ENCODE measurements around the gene ANKRD13A. TPM values are rescaled to one million over a fixed set of nuclear protein-coding genes. Genes with fewer than 3 reads are reported as not detected.
"Not testable (repeated sequence)": the region's sequence is repeated elsewhere in the genome, so short reads cannot be mapped to it uniquely, and the experiment has no call there.

Gene ANKRD13A
- total and polyA plus RNA-seq, 7 experiments from 2014 or later = 33.4 to 82.8 (median 65.6) TPM

DNA sequence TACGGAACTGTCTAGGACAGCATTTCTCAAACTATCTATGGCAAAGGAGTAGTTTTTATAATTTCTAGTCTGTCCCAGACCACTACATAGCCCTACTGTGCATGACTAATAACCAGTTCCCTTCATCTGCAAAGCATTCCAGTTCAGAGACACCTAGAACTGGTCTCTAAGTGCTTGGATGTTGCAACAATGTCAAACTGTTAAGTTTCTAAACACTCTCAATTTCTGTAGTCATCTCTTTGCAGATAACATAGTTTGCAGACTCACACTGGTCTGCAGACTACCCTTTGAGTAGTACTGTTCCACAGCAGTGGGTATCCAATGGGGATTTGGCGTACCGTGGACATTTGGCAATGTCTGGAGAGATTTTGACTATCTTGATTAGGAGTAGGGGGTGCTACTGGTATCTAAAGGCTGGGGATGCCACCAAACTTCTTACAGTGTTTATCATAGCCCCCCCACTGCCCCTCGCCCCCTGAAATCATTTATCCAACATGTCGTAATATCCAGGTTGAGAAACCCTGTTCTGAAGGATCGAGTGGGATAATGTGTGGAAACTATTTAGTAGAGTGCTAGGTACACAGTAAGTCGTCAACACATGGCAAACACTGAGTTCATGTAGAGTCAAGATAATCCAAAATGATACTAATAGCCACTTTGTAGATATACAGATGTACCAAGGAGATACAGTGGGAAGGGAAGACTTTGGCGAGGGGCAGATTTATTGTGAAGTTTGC is 47.4 kb downstream of the ANKRD13A start:
- Histone ChIP-seq H3K9me3 (ENCODE audit: control insufficient read depth in 2 of 3, low read length in 3 of 3) (no peaks in the 10 kb centered on the region), H3K4me3 (ENCODE audit: low read length) (no peak overlapping the region), H3K4me1 (ENCODE audit: control insufficient read depth in 2 of 2, insufficient read depth in 2 of 2, low read length in 2 of 2) (peaks cover 19 to 25% of the 10 kb centered on the region in 2 donors), H3K27me3 (ENCODE audit: control insufficient read depth in 2 of 2, insufficient read depth in 2 of 2, low read length in 2 of 2) (no peaks in the 10 kb centered on the region), H3K27ac (ENCODE audit: low read depth, low read length) (peak overlapping the region; percentile 35), H3K36me3 (ENCODE audit: control insufficient read depth in 2 of 3, insufficient read depth in 3 of 3, low read length in 3 of 3) (peaks cover 4 to 10% (median 6%) of the 10 kb centered on the region in 3 experiments)
- intact Hi-C loops (cut with micrococcal nuclease) = no loop called here
- ChIA-PET POLR2A (interaction anchor here (1.0 kb wide), 1 partner anchor 47 kb away, joined by 3 read pairs; the partner anchor contains the start of gene ANKRD13A), CTCF (no interaction called here)
- ATAC-seq = no peak
- Mint-ChIP-seq H3K9me3 (no peaks in the 10 kb centered on the region), H3K36me3 (peaks cover 0 to 13% (median 8%) of the 10 kb centered on the region in 5 donors), H3K4me1 (peaks cover 24 to 58% (median 46%) of the 10 kb centered on the region in 7 donors), H3K4me3 (peak overlapping the region; percentile 84 to 97 (median 93)), H3K27me3 (no peaks in the 10 kb centered on the region), H3K27ac (peak overlapping the region in 3 of 9 donors; percentile 19 to 90 (median 87))
- DNase-seq = no peak

- no peaks in the 10 kb centered on the region for H3K9me3 Mint-ChIP-seq
- Histone ChIP-seq H3K27ac (ENCODE audit: low read depth, low read length) (peak overlapping the region; percentile 77), H3K36me3 (ENCODE audit: control insufficient read depth in 2 of 3, insufficient read depth in 3 of 3, low read length in 3 of 3) (peaks cover 1 to 2% (median 2%) of the 10 kb centered on the region in 3 experiments), H3K9me3 (ENCODE audit: control insufficient read depth in 2 of 3, low read length in 3 of 3) (no peaks in the 10 kb centered on the region), H3K4me1 (ENCODE audit: control insufficient read depth in 2 of 2, insufficient read depth in 2 of 2, low read length in 2 of 2) (peaks cover 19 to 25% of the 10 kb centered on the region in 2 donors), H3K27me3 (ENCODE audit: control insufficient read depth in 2 of 2, insufficient read depth in 2 of 2, low read length in 2 of 2) (no peaks in the 10 kb centered on the region), H3K4me3 (ENCODE audit: low read length) (peak overlapping the region; percentile 81)
- peak overlapping the region; percentile 84 to 97 (median 93) for H3K4me3 Mint-ChIP-seq
- H3K36me3 Mint-ChIP-seq = peaks cover 0 to 6% (median 5%) of the 10 kb centered on the region in 5 donors
- peaks cover 23 to 56% (median 42%) of the 10 kb centered on the region in 7 donors for H3K4me1 Mint-ChIP-seq
- POLR2A ChIA-PET = interaction anchor here (0.9 to 1.0 kb wide), 2 partner anchors 8 to 52 kb away, joined by 3 read pairs; no protein-coding TSS in a partner anchor
- ATAC-seq (no peak), DNase-seq (no peak)
- CTCF ChIA-PET = interaction anchor here (0.6 kb wide), 2 partner anchors 233 to 553 kb away, joined by 3 read pairs; no protein-coding TSS in a partner anchor
- intact Hi-C loops (cut with micrococcal nuclease) = no loop called here
- H3K27me3 Mint-ChIP-seq = no peaks in the 10 kb centered on the region
- peak overlapping the region in 7 of 9 donors; percentile 43 to 99 (median 93) for H3K27ac Mint-ChIP-seq
Measured at GRCh38 chr12:110047297-110047940, 48.2 kb downstream of the ANKRD13A start.

- Histone ChIP-seq H3K36me3 (ENCODE audit: control insufficient read depth in 2 of 3, insufficient read depth in 3 of 3, low read length in 3 of 3) (no peaks in the 10 kb centered on the region), H3K9me3 (ENCODE audit: control insufficient read depth in 2 of 3, low read length in 3 of 3) (no peaks in the 10 kb centered on the region), H3K4me3 (ENCODE audit: low read length) (peak within 1 kb of the TSS; percentile 81), H3K27ac (ENCODE audit: low read depth, low read length) (peak within 1 kb of the TSS; percentile 77), H3K27me3 (ENCODE audit: control insufficient read depth in 2 of 2, insufficient read depth in 2 of 2, low read length in 2 of 2) (no peaks in the 10 kb centered on the region), H3K4me1 (ENCODE audit: control insufficient read depth in 2 of 2, insufficient read depth in 2 of 2, low read length in 2 of 2) (peaks cover 19% of the 10 kb centered on the region in 2 donors)
- H3K36me3 Mint-ChIP-seq = peaks cover 0 to 2% (median 0%) of the 10 kb centered on the region in 5 donors
- peak within 1 kb of the TSS; percentile 90 to 99 (median 96) for H3K27ac Mint-ChIP-seq
- POLR2A ChIA-PET = interaction anchor here (0.9 to 1.0 kb wide), 2 partner anchors 9 to 53 kb away, joined by 3 read pairs; no protein-coding TSS in a partner anchor
- H3K4me1 Mint-ChIP-seq = peaks cover 16 to 46% (median 34%) of the 10 kb centered on the region in 7 donors
- peak within 1 kb of the TSS; percentile 84 to 97 (median 93) for H3K4me3 Mint-ChIP-seq
- CTCF ChIA-PET = interaction anchor here (0.6 kb wide), 1 partner anchor 552 kb away, joined by 3 read pairs; no protein-coding TSS in a partner anchor
- no peaks in the 10 kb centered on the region for H3K9me3 Mint-ChIP-seq
- no peaks in the 10 kb centered on the region for H3K27me3 Mint-ChIP-seq
- DNase-seq (peak; percentile 67 to 92 (median 90)), ATAC-seq (peak; percentile 100)
- intact Hi-C loops (cut with micrococcal nuclease) = loop anchor here (1.0 to 2.0 kb wide), 16 partner anchors 8 to 694 kb away; partner anchors contain the start of genes GIT2 (in 2 of the 2), GLTP (in 2 of the 2), IFT81 (in 2 of the 2) and ANAPC7 (in 1 of the 2)
Measured at GRCh38 chr12:110048242-110049027, 49.2 kb downstream of the ANKRD13A start, which contains the start of gene C12orf76. TSS of gene C12orf76 (minus strand) at chr12:110048522. CDS start at chr12:110048495, 27 bp downstream.

- H3K9me3 ChIP-seq (ENCODE audit: control insufficient read depth in 2 of 3, low read length in 3 of 3); POLR2A ChIA-PET; H3K27me3 Mint-ChIP-seq; H3K36me3 Mint-ChIP-seq; ATAC-seq; H3K9me3 Mint-ChIP-seq; H3K36me3 ChIP-seq (ENCODE audit: control insufficient read depth in 2 of 3, insufficient read depth in 3 of 3, low read length in 3 of 3); DNase-seq; H3K27me3 ChIP-seq (ENCODE audit: control insufficient read depth in 2 of 2, insufficient read depth in 2 of 2, low read length in 2 of 2): not testable (repeated sequence)
- Mint-ChIP-seq H3K4me3 (peak overlapping the region; percentile 84 to 97 (median 93)), H3K27ac (peak overlapping the region; percentile 90 to 99 (median 96)), H3K4me1 (peaks cover 16 to 46% (median 33%) of the 10 kb centered on the region in 7 donors)
- peak overlapping the region; percentile 77 for H3K27ac ChIP-seq (ENCODE audit: low read depth, low read length)
- H3K4me1 ChIP-seq (ENCODE audit: control insufficient read depth in 2 of 2, insufficient read depth in 2 of 2, low read length in 2 of 2) = peaks cover 19% of the 10 kb centered on the region in 2 donors
- intact Hi-C loops (cut with micrococcal nuclease) = loop anchor here (2.0 kb wide), 3 partner anchors 168 to 572 kb away; partner anchors contain the start of genes GLTP (in 2 of the 2), ARPC3 (in 1 of the 2), KCTD10 (in 1 of the 2) and UBE3B (in 1 of the 2)
- CTCF ChIA-PET = interaction anchor here (1.6 kb wide), 1 partner anchor 14 kb away, joined by 4 read pairs; no protein-coding TSS in a partner anchor
- H3K4me3 ChIP-seq (ENCODE audit: low read length) = peak overlapping the region; percentile 81
Measured at GRCh38 chr12:110049034-110049433, 49.8 kb downstream of the ANKRD13A start.

GRCh38 chr12:110049666-110050065 is 50.4 kb downstream of the ANKRD13A start:
- CTCF ChIA-PET = interaction anchor here (1.6 kb wide), 1 partner anchor 14 kb away, joined by 4 read pairs; no protein-coding TSS in a partner anchor
- ATAC-seq, POLR2A ChIA-PET: not testable (repeated sequence)

More at GRCh38 chr12:110049666-110050065, 50.4 kb downstream of the ANKRD13A start:
- intact Hi-C loops (cut with micrococcal nuclease) = loop anchor here (2.0 kb wide), 3 partner anchors 169 to 573 kb away; partner anchors contain the start of genes GLTP (in 2 of the 2), ARPC3 (in 1 of the 2), KCTD10 (in 1 of the 2) and UBE3B (in 1 of the 2)
- not testable (repeated sequence) for H3K27me3 ChIP-seq (ENCODE audit: control insufficient read depth in 2 of 2, insufficient read depth in 2 of 2, low read length in 2 of 2); H3K27me3 Mint-ChIP-seq; H3K36me3 Mint-ChIP-seq; H3K36me3 ChIP-seq (ENCODE audit: control insufficient read depth in 2 of 3, insufficient read depth in 3 of 3, low read length in 3 of 3); H3K9me3 ChIP-seq (ENCODE audit: control insufficient read depth in 2 of 3, low read length in 3 of 3); H3K9me3 Mint-ChIP-seq; H3K4me3 ChIP-seq (ENCODE audit: low read length); H3K27ac ChIP-seq (ENCODE audit: low read depth, low read length); DNase-seq
- peak overlapping the region in 8 of 10 donors; percentile 8 to 96 (median 66) for H3K4me3 Mint-ChIP-seq
- H3K27ac Mint-ChIP-seq = peak overlapping the region in 8 of 9 donors; percentile 90 to 99 (median 94)
- H3K4me1 ChIP-seq (ENCODE audit: control insufficient read depth in 2 of 2, insufficient read depth in 2 of 2, low read length in 2 of 2) = peaks cover 19% of the 10 kb centered on the region in 2 donors
- peaks cover 17 to 46% (median 33%) of the 10 kb centered on the region in 7 donors for H3K4me1 Mint-ChIP-seq
